Nasal cavity respiratory epithelium epithelial cell of viscerocranial mucosa (primary cell): ENCODE data around the gene MEIOSIN. TPM values are rescaled to one million over a fixed set of nuclear protein-coding genes. Genes with fewer than 3 reads are reported as not detected.

Experiments used
- total RNA-seq: library from RNA; depleted of rRNA; stranded (reverse); fragments of >200 nt; gene quantifications from 2 replicates; pipeline ENCODE4 v1.2.3, GENCODE V29; 2014

Gene MEIOSIN, protein sequence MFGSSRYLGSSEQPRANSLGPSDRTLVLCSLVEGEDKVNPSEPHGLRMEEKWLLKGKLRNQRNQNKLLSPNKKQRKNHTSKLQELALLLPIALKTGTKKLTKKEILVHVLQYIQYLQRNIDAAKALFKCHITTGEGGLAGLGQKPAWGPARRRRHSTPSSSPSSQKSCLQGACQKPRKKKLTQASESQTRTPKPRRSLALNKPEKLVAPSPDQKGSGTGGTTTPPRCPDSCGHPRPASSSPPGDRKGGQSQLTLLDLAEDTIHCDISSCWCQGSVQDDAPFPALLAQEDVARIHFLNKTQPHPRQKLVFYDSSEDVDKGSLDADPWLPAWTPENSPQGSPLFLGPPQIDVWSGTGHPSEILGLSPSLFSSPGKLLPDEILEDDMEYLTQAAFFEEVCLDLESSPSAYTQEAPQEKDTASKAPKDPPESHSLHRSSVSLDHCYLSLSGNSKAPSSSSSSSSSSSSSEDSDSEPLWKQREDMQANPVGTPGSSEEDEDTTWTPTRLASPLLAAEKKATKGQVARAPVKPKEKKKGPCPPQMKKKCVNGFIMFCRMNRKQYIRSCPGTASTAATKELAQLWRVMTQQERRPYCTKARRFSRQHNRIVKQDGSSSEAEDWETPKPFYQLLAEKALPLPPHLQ
- not detected in 2 replicates for total RNA-seq

DNA sequence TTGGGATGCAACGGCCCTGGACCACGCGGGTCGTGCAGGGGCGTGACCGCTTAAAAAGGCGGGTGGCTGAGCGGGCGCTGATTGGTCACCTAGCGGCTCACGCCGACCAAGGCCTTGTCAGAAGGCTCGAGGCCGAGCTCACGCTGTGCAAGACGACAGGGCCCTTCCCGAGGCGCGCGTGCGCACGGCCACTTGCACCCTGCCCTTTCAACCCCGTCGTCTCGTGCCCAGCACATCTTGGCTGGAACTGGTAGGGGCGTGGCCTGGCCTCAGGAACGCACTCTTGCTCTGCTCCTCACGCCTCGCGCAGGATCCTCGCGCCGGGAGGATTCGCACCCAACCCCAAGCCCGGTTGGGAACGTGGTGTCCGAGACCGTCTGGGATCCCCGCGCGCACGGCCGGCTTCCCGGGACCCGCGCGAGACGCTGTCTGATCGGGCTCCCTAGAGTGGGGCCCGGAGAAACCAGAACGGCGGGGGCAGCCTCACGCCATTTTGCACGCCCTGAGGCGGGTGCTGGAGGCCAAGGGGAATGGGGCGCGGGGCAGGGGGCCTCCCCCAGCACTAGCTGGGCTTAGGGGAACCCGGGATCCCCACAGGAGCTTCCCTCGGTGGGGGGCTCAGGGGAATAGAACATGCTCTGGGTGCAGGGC, at the start of gene MEIOSIN:
Gene MEIOSIN (plus strand): TSS at position 280 of the 651 bp plus-strand sequence. CDS start 1,938 bp downstream, outside the sequence.

DNA sequence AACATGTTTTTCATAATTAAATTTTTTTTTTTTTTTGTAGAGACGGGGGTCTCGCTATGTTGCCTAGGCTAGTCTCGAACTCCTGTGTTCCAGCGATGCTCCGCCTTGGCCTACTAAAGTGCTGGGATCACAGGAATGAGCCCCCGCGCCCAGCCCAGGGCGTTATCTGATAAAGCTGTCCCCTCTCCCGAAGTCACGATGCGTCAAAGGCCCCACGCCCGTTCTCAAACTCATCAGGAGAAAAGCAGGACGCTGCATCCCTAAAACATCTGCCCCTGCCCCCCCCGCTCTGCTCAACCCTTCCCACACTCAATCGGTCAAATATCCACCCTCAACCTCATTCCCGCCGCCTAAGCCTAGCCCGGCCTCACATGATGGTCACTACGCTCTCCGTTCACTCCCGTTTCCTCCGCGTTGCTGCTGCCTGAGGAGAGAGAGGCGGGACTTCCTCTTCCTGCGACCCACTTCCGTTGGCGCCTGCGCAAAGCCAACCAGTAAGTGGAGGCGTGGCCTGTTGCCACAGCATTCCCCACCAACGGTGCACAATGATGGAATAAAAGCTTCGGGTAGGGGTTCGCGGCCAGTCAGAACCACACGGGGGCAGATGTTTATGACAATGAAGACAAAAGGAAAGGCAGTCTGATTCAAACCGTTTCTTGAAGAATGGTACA, 41.6 kb upstream of the MEIOSIN start, which contains the start of gene SNRPD2:
Gene SNRPD2 (minus strand): TSS at position 438 of the 671 bp plus-strand sequence. CDS start 65 bp downstream, at position 373.

DNA sequence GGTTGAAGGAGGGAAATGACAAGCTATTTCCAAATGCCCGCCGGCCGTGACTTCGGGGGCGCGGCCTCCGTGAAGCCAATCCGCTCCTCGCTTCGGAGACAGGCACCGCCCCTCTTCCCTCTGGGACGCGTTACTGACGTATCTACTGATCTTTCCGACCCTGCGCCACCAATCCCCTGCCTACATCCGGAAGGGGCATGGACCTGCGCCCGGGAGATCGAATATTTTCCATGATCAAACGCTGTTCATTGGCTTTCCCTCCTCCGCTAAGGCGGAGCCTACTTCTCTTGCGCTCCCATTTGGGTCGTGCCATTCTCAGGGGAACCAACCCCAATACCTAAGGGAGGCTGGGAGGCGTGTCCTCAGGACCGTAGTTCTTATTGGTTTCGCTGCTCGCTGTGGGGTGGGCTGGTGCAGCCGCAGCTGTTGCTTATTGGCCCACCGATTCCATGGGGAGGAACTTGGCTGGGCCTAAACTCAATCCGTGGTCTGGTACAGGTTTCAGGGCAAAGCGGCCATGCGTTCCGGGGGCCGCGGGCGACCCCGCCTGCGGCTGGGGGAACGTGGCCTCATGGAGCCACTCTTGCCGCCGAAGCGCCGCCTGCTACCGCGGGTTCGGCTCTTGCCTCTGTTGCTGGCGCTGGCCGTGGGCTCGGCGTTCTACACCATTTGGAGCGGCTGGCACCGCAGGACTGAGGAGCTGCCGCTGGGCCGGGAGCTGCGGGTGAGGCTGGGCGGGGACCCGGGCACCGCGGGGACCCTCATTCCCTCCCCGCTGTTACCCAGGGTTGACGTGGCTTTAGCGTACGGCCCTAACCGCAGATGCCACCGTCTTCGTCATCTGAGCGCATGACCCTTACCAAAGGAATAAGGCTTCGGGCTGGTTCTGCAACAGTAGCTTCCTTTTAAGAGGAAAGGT, 40.8 kb upstream of the MEIOSIN start, which contains the start of gene QPCTL:
Gene QPCTL (plus strand): TSS at position 480 of the 919 bp plus-strand sequence. CDS start 38 bp downstream, at position 518.

DNA sequence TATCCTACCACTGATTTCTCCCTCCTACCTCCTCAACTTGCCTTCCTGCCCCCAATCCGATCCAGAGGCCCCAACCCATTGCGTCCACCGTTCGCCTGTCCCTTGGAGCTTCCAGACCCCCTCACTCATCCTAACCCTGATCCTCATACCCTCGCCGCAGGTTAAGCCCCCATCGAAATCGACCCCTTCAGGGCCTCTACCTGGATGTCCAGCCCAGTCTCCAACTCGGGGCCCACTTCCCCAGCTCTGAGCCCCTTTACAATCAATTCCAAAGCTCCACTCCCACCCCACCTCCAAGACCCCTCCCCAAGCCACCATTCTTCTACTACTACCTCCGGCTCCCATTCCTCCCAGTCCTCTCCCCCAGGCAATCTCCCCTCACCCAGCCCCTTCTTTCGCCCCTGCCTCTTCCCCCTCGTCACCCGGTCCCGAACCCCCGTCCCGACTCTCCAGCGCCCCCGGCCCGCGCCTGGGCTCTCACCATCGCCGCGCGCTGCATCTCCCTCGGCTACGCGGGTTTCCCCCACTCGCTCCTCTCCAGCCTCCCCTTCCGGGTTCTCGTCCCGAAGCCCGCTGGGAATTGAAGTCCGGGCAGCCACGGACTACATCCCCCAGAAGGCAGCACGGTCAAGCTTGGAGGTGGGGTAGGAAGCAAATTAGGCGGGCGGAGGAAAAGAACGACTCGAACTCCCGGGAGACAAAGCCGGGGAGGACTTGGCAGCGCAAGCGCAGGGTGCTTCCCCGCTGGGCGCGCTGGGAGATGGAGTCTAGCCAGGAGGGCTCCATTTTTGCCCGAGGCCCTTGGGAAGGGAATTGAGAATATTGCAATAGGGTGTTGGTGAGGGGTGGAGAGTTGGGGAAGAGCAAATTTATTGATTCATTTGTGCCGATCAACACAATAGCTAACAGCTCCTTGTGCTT, 2.6 kb upstream of the MEIOSIN start, which contains the start of gene FBXO46:
Gene FBXO46 (minus strand): TSS at position 529 of the 921 bp plus-strand sequence. CDS start 17,401 bp downstream, outside the sequence.

DNA sequence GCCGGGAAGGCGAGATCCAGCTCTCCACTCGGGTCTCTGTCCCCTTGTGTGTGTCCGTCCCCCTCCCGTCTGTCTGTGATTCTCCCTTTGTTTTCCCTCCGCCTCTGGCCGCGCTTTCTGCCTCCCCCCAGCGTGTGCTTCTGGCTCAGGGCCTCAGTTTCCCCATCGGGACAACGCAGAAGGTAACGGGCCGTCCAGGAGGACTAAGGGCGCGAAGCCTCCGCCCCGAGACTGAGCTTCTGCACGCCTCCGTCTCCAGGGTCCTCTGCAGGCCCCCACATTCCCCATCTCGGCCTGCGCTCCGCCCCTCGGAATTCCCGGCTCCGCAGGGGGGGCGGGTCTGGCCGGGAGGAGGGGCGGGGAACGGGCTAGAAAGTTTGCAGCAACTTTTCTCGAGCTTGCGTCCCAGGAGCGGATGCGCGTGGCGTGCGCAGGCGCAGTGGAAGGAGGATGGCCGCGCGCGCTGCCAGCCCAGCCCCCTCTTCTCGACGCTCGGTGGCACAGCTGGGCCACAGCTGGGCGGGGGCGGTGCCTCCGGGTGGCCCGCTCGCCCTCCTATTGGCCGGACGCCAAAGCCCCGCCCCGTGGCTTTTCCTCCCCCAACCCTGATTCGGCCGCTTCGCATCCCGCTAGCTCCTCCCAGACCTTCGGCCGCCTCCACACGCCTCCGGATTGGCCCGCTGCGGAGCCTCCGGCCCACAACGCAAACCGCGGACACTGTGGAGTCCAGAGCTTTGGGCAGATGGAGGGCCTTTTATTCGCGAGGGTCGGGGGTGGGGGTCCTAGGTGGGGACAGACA, 35.9 kb downstream of the MEIOSIN start, which contains the start of gene SIX5:
Gene SIX5 (minus strand): TSS at position 269 of the 799 bp plus-strand sequence. CDS start 408 bp downstream, outside the sequence.

DNA sequence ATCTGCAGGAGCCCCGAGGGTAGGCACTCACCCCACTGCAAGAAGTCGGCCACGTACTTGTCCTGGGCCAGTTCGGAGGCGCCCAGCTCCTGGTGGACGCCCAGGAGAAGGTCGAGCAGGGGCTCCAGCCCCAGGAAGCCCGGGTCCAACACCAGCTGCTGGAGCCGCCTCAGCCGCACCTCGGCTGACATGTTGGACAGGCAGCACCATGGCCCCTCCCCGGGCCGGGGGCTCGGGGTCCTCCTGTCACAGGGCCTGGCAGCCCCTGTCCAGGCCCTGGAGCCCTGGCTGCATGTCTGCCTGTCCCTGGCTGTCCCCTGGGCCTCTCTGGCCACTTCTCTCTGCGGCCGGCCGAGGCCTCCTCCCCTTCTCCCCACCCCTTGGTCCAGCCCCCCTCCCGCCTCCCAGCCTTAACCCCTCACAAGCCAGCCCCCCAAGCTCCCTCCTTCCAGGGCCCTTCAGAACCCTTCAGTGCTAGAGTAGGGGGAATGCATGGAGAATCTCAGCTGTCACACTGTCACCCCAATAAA, 49.0 kb downstream of the MEIOSIN start, which contains the start of gene DMPK:
Gene DMPK (minus strand): TSS at position 329 of the 530 bp plus-strand sequence. CDS start 138 bp downstream, at position 191.

DNA sequence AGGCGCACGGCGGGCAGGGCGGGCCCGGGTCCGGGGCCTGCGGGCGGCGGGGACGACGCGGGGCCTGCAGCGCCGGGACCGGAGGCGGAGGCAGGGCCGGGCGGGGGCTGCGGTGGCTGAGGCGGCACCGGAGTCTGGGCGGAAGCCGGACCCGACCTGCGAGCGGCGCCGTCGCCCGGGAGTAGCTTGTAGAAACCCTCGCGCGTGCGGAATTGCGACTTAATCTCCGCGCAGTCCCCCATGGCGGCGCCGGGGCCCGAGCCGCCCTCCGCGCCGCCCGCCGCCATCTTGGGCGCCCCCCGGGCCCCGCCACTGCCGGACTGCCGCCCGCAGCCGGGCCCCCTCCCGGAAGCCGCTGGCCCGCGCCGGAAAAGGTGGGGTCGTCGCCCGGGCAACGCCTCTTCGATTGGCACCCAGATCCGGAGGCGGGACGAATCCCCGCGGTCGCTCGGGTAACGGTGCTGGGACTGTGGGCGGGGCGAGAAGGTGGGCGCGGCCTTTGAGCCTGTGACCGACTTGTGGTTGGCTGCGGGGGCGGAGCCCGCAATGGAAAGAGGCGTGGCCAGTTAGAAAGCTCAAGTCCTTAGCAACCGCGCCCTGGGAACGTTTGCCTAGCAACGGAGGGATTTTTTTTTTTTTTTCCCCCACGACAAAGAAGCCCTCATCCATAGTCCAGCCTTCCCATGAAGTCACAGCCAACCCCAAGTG, 59.4 kb downstream of the MEIOSIN start, which contains the start of gene DMWD:
Gene DMWD (minus strand): TSS at position 376 of the 708 bp plus-strand sequence. CDS start 89 bp downstream, at position 287.

Other genes with a start within 250 kb of the MEIOSIN start
- gene RTN2, start 236.4 kb upstream of the MEIOSIN start, total RNA-seq: 3.4 and 3.8 TPM in 2 replicates
- gene PPM1N, start 235.0 kb upstream of the MEIOSIN start, total RNA-seq: 1.1 and 1.4 TPM in 2 replicates
- 80.8 and 90.2 TPM in 2 replicates for gene VASP, start 226.0 kb upstream of the MEIOSIN start, total RNA-seq
- gene OPA3, start 148.6 kb upstream of the MEIOSIN start, total RNA-seq: 6.2 and 8.3 TPM in 2 replicates
- gene GPR4, start 131.2 kb upstream of the MEIOSIN start, total RNA-seq: not detected in 2 replicates
- 98.0 and 186 TPM in 2 replicates for gene EML2, start 94.0 kb upstream of the MEIOSIN start, total RNA-seq
- 0.93 and 1.0 TPM in 2 replicates for gene GIPR, start 65.2 kb upstream of the MEIOSIN start, total RNA-seq
- gene SNRPD2, start 41.5 kb upstream of the MEIOSIN start, total RNA-seq: 164 and 255 TPM in 2 replicates
- gene QPCTL, start 40.8 kb upstream of the MEIOSIN start, total RNA-seq: 7.8 and 20.2 TPM in 2 replicates
- gene FBXO46, start 2.5 kb upstream of the MEIOSIN start, total RNA-seq: 8.0 and 8.2 TPM in 2 replicates
- gene SIX5, start 35.8 kb downstream of the MEIOSIN start, total RNA-seq: 2.7 and 6.3 TPM in 2 replicates
- gene DMPK, start 49.1 kb downstream of the MEIOSIN start, total RNA-seq: 4.1 and 23.6 TPM in 2 replicates
- 32.1 and 32.5 TPM in 2 replicates for gene DMWD, start 59.4 kb downstream of the MEIOSIN start, total RNA-seq
- under 0.01 and 0.07 TPM in 2 replicates for gene RSPH6A, start 81.9 kb downstream of the MEIOSIN start, total RNA-seq
- 27.7 and 56.0 TPM in 2 replicates for gene SYMPK, start 129.7 kb downstream of the MEIOSIN start, total RNA-seq
- not detected in 2 replicates for gene FOXA3, start 130.9 kb downstream of the MEIOSIN start, total RNA-seq
- gene IRF2BP1, start 152.7 kb downstream of the MEIOSIN start, total RNA-seq: 17.8 and 20.8 TPM in 2 replicates
- gene MYPOP, start 169.2 kb downstream of the MEIOSIN start, total RNA-seq: 1.0 and 2.3 TPM in 2 replicates
- not detected in 2 replicates for gene NANOS2, start 181.3 kb downstream of the MEIOSIN start, total RNA-seq
- gene NOVA2, start 240.4 kb downstream of the MEIOSIN start, total RNA-seq: not detected in 2 replicates